Stomach (tissue), 9 donors: Measurements from ENCODE around the gene MTHFD2L. TPM values are rescaled to one million over a fixed set of nuclear protein-coding genes. Genes with fewer than 3 reads are reported as not detected.

Source experiments
- DNase-seq, 2 donors: peaks; one replicate each; pipeline versions ENCODE4 v3.0.0 to v3.0.0-alpha.2; 2013 to 2019
- H3K27ac ChIP-seq, 5 donors: fragments of 200-600 bp in 4 of 5; sonication (generic) in 4 of 5; one replicate each; pipeline ENCODE4 v1.5.1; 2013 to 2019; ENCODE audit warnings: mild to moderate bottlenecking in 1 of 5, moderate library complexity in 1 of 5
- H3K27me3 ChIP-seq, 3 donors: fragments of 200-600 bp; sonication (generic); one replicate each; pipeline ENCODE4 v1.5.1; 2017 to 2019; ENCODE audit warnings: mixed run types in 1 of 3
- H3K36me3 ChIP-seq, 4 donors: fragments of 200-600 bp; sonication (generic); 1 replicate in 3 of 4; 2 replicates in 1 of 4; pipeline ENCODE4 v1.5.1; 2016 to 2019
- H3K4me1 ChIP-seq, 4 donors: fragments of 200-600 bp; sonication (generic); one replicate each; pipeline ENCODE4 v1.5.1; 2016 to 2019
- H3K4me3 ChIP-seq, 4 donors: fragments of 200-600 bp; sonication (generic) in 3 of 4; one replicate each; pipeline ENCODE4 v1.5.1; 2016 to 2019; ENCODE audit warnings: mild to moderate bottlenecking in 1 of 4
- H3K9me3 ChIP-seq, 4 donors: fragments of 200-600 bp; sonication (generic); one replicate each; pipeline ENCODE4 v1.5.1; 2016 to 2019
- EP300 ChIP-seq: sonication (generic); formaldehyde crosslinking; IDR thresholded peaks from one replicate; pipeline ENCODE4 v1.6.1; 2017; ENCODE audit warnings: antibody characterized with exemption
- POLR2A ChIP-seq, 4 donors: fragments of 450-650 bp; IDR thresholded peaks; one replicate each; pipeline ENCODE4 v1.6.1; 2016; ENCODE audit warnings: antibody characterized with exemption in 4 of 4, control low read depth in 2 of 4, mild to moderate bottlenecking in 1 of 4, moderate library complexity in 1 of 4
- POLR2AphosphoS5 ChIP-seq, 3 donors: sonication (generic); formaldehyde crosslinking; IDR thresholded peaks; one replicate each; pipeline ENCODE4 v1.6.1; 2016; ENCODE audit warnings: antibody characterized with exemption in 3 of 3
- WGBS, 5 donors: extraction: QIAGEN DNeasy Blood & Tissue Kit in 3 of 5; methylation state at CpG; one replicate each; pipeline versions ENCODE4 v1.1.5 to v1.1.7; 2013 to 2018; 5-methylcytosine and 5-hydroxymethylcytosine counted together
- intact Hi-C: fragments of 100-400 bp; cut with DNase I; formaldehyde crosslinking; loops from one replicate; pipeline ENCODE4 v1.15.1; 2023; ENCODE audit warnings: low total_unique reads
- polyA plus RNA-seq, 3 donors: library from polyadenylated mRNA; stranded (reverse); fragments of 200-250 nt; gene quantifications; one replicate each; pipeline ENCODE4 v1.2.3, GENCODE V29; 2013
- total RNA-seq, 5 donors: library from RNA; depleted of rRNA; stranded (reverse); fragments of >200 nt; gene quantifications; one replicate each; pipeline versions ENCODE4 v1.1.0 to v1.2.3, GENCODE V29; 2014 to 2016
- TF ChIP-seq, protein P1 (sequence below), 7 experiments: fragments of 450-650 bp in 4 of 7; fragments of 200-600 bp in 3 of 7; sonication (generic) in 3 of 7; IDR thresholded peaks; one replicate each; pipeline ENCODE4 v1.5.1; 2016 to 2019; ENCODE audit warnings: antibody characterized with exemption in 7 of 7, control low read depth in 2 of 7, mild to moderate bottlenecking in 1 of 7
- donor health status: healthy with polysubstance abuse.
- donor health status: Bipolar disorder and iron deficiency.
- donor health status: healthy.

The MTHFD2L gene
- total and polyA plus RNA-seq, 8 donors = 1.4 to 34.1 (median 8.2) TPM

DNA sequence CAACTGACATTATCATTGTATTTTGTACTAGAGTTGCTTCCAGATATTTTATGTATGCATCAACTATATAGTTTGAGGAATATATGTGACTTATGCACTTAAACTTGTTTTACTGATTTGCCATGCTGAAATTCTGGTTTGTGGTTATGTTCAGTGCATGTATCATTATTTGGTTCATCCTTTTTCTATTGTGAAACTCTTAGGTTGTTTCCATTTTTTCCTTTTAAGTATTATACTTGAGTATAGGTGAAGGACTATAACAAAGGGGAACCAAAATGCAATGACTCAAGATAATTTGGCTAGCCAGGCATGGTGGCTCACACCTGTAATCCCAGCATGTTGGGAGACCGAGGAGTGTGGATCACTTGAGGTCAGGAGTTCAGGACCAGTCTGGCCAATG, 129.2 kb downstream of the MTHFD2L start:
- WGBS, 5 donors = 69 to 96% (median 92%) methylated on average over 1 of the region's 1 CpG
- Histone ChIP-seq H3K4me1 (no peaks in the 10 kb centered on the region), H3K27ac (no peak overlapping the region), H3K4me3 (no peak overlapping the region), H3K9me3 (no peaks in the 10 kb centered on the region), H3K27me3 (no peaks in the 10 kb centered on the region), H3K36me3 (no peaks in the 10 kb centered on the region)
- intact Hi-C loops = no loop called here
- TF ChIP-seq POLR2AphosphoS5 (IDR thresholded peaks at IDR 0.05) = no peak
- DNase-seq = no peak

GRCh38 chr4:74287791-74288190, 129.9 kb downstream of the MTHFD2L start:
- intact Hi-C loops = no loop called here
- DNase-seq = no peak

GRCh38 chr4:74291471-74291870, 133.6 kb downstream of the MTHFD2L start:
- H3K4me1 ChIP-seq = no peaks in the 10 kb centered on the region
- no peaks in the 10 kb centered on the region for H3K27me3 ChIP-seq
- no peak for TF ChIP-seq POLR2AphosphoS5 (IDR thresholded peaks at IDR 0.05)
- no peak for TF ChIP-seq POLR2A (IDR thresholded peaks at IDR 0.05)
- TF ChIP-seq EP300 = no peak
- TF ChIP-seq, protein P1, sequence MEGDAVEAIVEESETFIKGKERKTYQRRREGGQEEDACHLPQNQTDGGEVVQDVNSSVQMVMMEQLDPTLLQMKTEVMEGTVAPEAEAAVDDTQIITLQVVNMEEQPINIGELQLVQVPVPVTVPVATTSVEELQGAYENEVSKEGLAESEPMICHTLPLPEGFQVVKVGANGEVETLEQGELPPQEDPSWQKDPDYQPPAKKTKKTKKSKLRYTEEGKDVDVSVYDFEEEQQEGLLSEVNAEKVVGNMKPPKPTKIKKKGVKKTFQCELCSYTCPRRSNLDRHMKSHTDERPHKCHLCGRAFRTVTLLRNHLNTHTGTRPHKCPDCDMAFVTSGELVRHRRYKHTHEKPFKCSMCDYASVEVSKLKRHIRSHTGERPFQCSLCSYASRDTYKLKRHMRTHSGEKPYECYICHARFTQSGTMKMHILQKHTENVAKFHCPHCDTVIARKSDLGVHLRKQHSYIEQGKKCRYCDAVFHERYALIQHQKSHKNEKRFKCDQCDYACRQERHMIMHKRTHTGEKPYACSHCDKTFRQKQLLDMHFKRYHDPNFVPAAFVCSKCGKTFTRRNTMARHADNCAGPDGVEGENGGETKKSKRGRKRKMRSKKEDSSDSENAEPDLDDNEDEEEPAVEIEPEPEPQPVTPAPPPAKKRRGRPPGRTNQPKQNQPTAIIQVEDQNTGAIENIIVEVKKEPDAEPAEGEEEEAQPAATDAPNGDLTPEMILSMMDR (IDR thresholded peaks at IDR 0.05) = no peak
- H3K9me3 ChIP-seq = no peaks in the 10 kb centered on the region
- no peak overlapping the region for H3K27ac ChIP-seq
- no peak overlapping the region for H3K4me3 ChIP-seq
- DNase-seq = no peak
- H3K36me3 ChIP-seq = no peaks in the 10 kb centered on the region
- intact Hi-C loops = no loop called here
- WGBS, 5 donors = 89 to 96% (median 93%) methylated on average over 1 of the region's 1 CpG

More at GRCh38 chr4:74287791-74288190, 129.9 kb downstream of the MTHFD2L start:
- TF ChIP-seq POLR2AphosphoS5 (IDR thresholded peaks at IDR 0.05) (no peak), EP300 (no peak), POLR2A (IDR thresholded peaks at IDR 0.05) (no peak)
- Histone ChIP-seq H3K4me3 (no peak overlapping the region), H3K27ac (no peak overlapping the region), H3K36me3 (no peaks in the 10 kb centered on the region), H3K9me3 (no peaks in the 10 kb centered on the region), H3K27me3 (no peaks in the 10 kb centered on the region), H3K4me1 (no peaks in the 10 kb centered on the region)

GRCh38 chr4:74292111-74292870, 134.4 kb downstream of the MTHFD2L start:
- Histone ChIP-seq H3K27me3 (no peaks in the 10 kb centered on the region), H3K36me3 (no peaks in the 10 kb centered on the region), H3K27ac (no peak overlapping the region), H3K9me3 (no peaks in the 10 kb centered on the region), H3K4me3 (no peak overlapping the region), H3K4me1 (no peaks in the 10 kb centered on the region)
- TF ChIP-seq POLR2A (IDR thresholded peaks at IDR 0.05) (no peak), POLR2AphosphoS5 (IDR thresholded peaks at IDR 0.05) (no peak), EP300 (no peak)
- TF ChIP-seq, protein P1 (IDR thresholded peaks at IDR 0.05) = no peak
- intact Hi-C loops = no loop called here
- DNase-seq = no peak

GRCh38 chr4:74293558-74293957, 135.6 kb downstream of the MTHFD2L start:
- Histone ChIP-seq H3K27ac (no peak overlapping the region), H3K27me3 (no peaks in the 10 kb centered on the region), H3K4me3 (no peak overlapping the region), H3K36me3 (no peaks in the 10 kb centered on the region), H3K4me1 (no peaks in the 10 kb centered on the region), H3K9me3 (no peaks in the 10 kb centered on the region)
- TF ChIP-seq POLR2AphosphoS5 (IDR thresholded peaks at IDR 0.05) = no peak
- TF ChIP-seq, protein P1 (IDR thresholded peaks at IDR 0.05) = no peak
- DNase-seq = no peak
- intact Hi-C loops = no loop called here
- WGBS, 5 donors = 88 to 95% (median 91%) methylated on average over 2 of the region's 2 CpGs
